Ovary (tissue), 9 donors: ENCODE results near the gene ING4. TPM values are rescaled to one million over a fixed set of nuclear protein-coding genes. Genes with fewer than 3 reads are reported as not detected.

Experiments used
- DNase-seq, 5 donors: peaks; one replicate each; pipeline ENCODE4 v3.0.0-alpha.2; 2019 to 2020
- H3K27ac ChIP-seq, 2 donors: fragments of 200-600 bp; one replicate each; pipeline versions ENCODE4 v1.5.1 to v1.8.0; 2019 to 2022
- H3K27me3 ChIP-seq: fragments of 200-600 bp; one replicate; pipeline ENCODE4 v1.8.0; 2022
- H3K36me3 ChIP-seq: fragments of 200-600 bp; sonication (generic); one replicate; pipeline ENCODE4 v1.5.1; 2019
- H3K4me1 ChIP-seq: one replicate; pipeline ENCODE4 v1.8.1; 2013; ENCODE audit warnings: mild to moderate bottlenecking, moderate library complexity; ENCODE audit not compliant: insufficient read depth
- H3K4me3 ChIP-seq: fragments of 200-600 bp; sonication (generic); one replicate; pipeline ENCODE4 v1.5.1; 2017
- H3K9me3 ChIP-seq, 2 donors: fragments of 200-600 bp in 1 of 2; sonication (generic) in 1 of 2; one replicate each; pipeline versions ENCODE4 v1.5.1 to v1.8.1; 2013 to 2019; ENCODE audit warnings: mild to moderate bottlenecking in 1 of 2, moderate library complexity in 1 of 2
- CTCF ChIP-seq, 3 donors: fragments of 450-650 bp in 2 of 3; fragments of 200-600 bp in 1 of 3; IDR thresholded peaks; one replicate each; pipeline versions ENCODE4 v1.5.1 to v1.8.0; 2016 to 2022; ENCODE audit warnings: antibody characterized with exemption in 3 of 3, mild to moderate bottlenecking in 1 of 3
- EP300 ChIP-seq: sonication (generic); formaldehyde crosslinking; IDR thresholded peaks from one replicate; pipeline ENCODE4 v1.6.1; 2017; ENCODE audit warnings: antibody characterized with exemption
- POLR2A ChIP-seq: fragments of 450-650 bp; IDR thresholded peaks from one replicate; pipeline ENCODE4 v1.6.1; 2017; ENCODE audit warnings: antibody characterized with exemption, mild to moderate bottlenecking, moderate library complexity
- whole genome bisulfite sequencing, 3 donors: extraction: QIAGEN DNeasy Blood & Tissue Kit in 1 of 3; methylation state at CpG; one replicate each; pipeline versions ENCODE4 v1.1.5 to v1.1.7; 2013 to 2017; 5-methylcytosine and 5-hydroxymethylcytosine counted together
- intact Hi-C, 4 donors: fragments of 100-400 bp; cut with DNase I; formaldehyde crosslinking; loops; one replicate each; pipeline versions ENCODE4 v1.11.0 to v1.15.1; 2022 to 2023
- polyA plus RNA-seq, 2 donors: library from polyadenylated mRNA; stranded (reverse); fragments of 200-250 nt in 1 of 2; fragments of 350-450 nt in 1 of 2; fragmentation: Illumina TruSeq in 1 of 2; extraction: RNeasy Lipid Tissue Mini Kit (QIAGEN cat#74804) in 1 of 2; gene quantifications; one replicate each; pipeline ENCODE4 v1.2.3, GENCODE V29; 2013 to 2014
- total RNA-seq, 7 donors: library from RNA; depleted of rRNA in 2 of 7; stranded (reverse); fragments of >200 nt in 2 of 7; fragmentation: NEBNext Ultra II Directional in 3 of 7; extraction: Animal tissue kit (Norgen Biotek cat#: 25700) in 3 of 7; gene quantifications; one replicate each; pipeline versions ENCODE4 v1.1.0 to v1.2.4, GENCODE V29; 2016 to 2023
- donor health status: DM: no; HTN: no; CAD: no; lungs with moderate emphysema.
- donor health status: DM: no; HTN: no; CAD: no.
- donor health status: Bipolar disorder and iron deficiency.
- donor health status: DM: yes; HTN: yes; CAD: no.
- donor health status: DM: no; HTN: no; CAD: no.
- donor health status: DM: yes; HTN: yes; CAD: no.

Gene ING4
- total and polyA plus RNA-seq, 9 donors: 26.1 to 90.0 (median 36.8) TPM

GRCh38 chr12:6639151-6639801 lies 23.6 kb downstream of the ING4 start:
- Histone ChIP-seq H3K9me3 (no peaks in the 10 kb centered on the region), H3K36me3 (no peaks in the 10 kb centered on the region), H3K4me3 (no peak overlapping the region), H3K27ac (no peak overlapping the region), H3K27me3 (no peaks in the 10 kb centered on the region), H3K4me1 (no peaks in the 10 kb centered on the region)
- TF ChIP-seq CTCF (IDR thresholded peaks at IDR 0.05): no peak
- TF ChIP-seq POLR2A: no peak
- TF ChIP-seq EP300: no peak
- WGBS, 3 donors: 65 to 76% (median 76%) methylated on average over 11 of the region's 11 CpGs
- intact Hi-C loops: no loop called here
- DNase-seq: no peak

- TF ChIP-seq CTCF (IDR thresholded peaks at IDR 0.05) (no peak), EP300 (no peak), POLR2A (no peak)
- Histone ChIP-seq H3K27me3 (no peaks in the 10 kb centered on the region), H3K9me3 (no peaks in the 10 kb centered on the region), H3K4me1 (no peaks in the 10 kb centered on the region), H3K4me3 (no peak overlapping the region), H3K36me3 (no peaks in the 10 kb centered on the region), H3K27ac (no peak overlapping the region)
- WGBS, 3 donors: 76 to 81% (median 79%) methylated on average over 9 of the region's 9 CpGs
- intact Hi-C loops: no loop called here
- no peak for DNase-seq
Observed at GRCh38 chr12:6638305-6638704, 24.6 kb downstream of the ING4 start.

- Histone ChIP-seq H3K36me3 (no peaks in the 10 kb centered on the region), H3K9me3 (no peaks in the 10 kb centered on the region), H3K4me1 (no peaks in the 10 kb centered on the region), H3K27ac (no peak within 1 kb of the TSS), H3K27me3 (no peaks in the 10 kb centered on the region), H3K4me3 (no peak within 1 kb of the TSS)
- TF ChIP-seq CTCF (IDR thresholded peaks at IDR 0.05) (no peak), POLR2A (no peak), EP300 (no peak)
- intact Hi-C loops: no loop called here
- 61 to 71% (median 64%) methylated on average over 18 of the region's 18 CpGs for WGBS, 3 donors
- no peak for DNase-seq
Observed at GRCh38 chr12:6635856-6636531, 26.9 kb downstream of the ING4 start, which contains the start of gene LPAR5. LPAR5 (minus strand) TSS chr12:6635959; CDS start chr12:6621248, 14,711 bp downstream.

GRCh38 chr12:6635375-6635855 lies 27.5 kb downstream of the ING4 start:
- Histone ChIP-seq H3K4me3 (no peak overlapping the region), H3K36me3 (no peaks in the 10 kb centered on the region), H3K27ac (no peak overlapping the region), H3K9me3 (no peaks in the 10 kb centered on the region), H3K27me3 (no peaks in the 10 kb centered on the region), H3K4me1 (no peaks in the 10 kb centered on the region)
- TF ChIP-seq POLR2A (no peak), EP300 (no peak), CTCF (IDR thresholded peaks at IDR 0.05) (no peak)
- no peak for DNase-seq
- 67 to 79% (median 73%) methylated on average over 5 of the region's 5 CpGs for WGBS, 3 donors
- intact Hi-C loops: no loop called here
